Left ventricle myocardium superior (tissue), 1 donor: Measurements from ENCODE around the gene GFI1B. TPM values are rescaled to one million over a fixed set of nuclear protein-coding genes. Genes with fewer than 3 reads are reported as not detected.

Experiments
- ATAC-seq: fragments of 200-7000 bp; cut with Tn5 transposase; one replicate; pipeline ENCODE4 v1.9.1; 2020; ENCODE audit warnings: mild to moderate bottlenecking, moderate library complexity
- DNase-seq: peaks from one replicate; pipeline ENCODE4 v3.0.0-alpha.2; 2020
- intact Hi-C: fragments of 100-400 bp; cut with micrococcal nuclease; formaldehyde crosslinking; loops from one replicate; pipeline ENCODE4 v1.11.0; 2022
- total RNA-seq: library from RNA; stranded (reverse); fragmentation: NEBNext Ultra II Directional; extraction: Animal tissue kit (Norgen Biotek cat#: 25700); gene quantifications from one replicate; pipeline ENCODE4 v1.2.1, GENCODE V29; 2021
- donor health status: DM: no; HTN: yes; CAD: no; lungs with severe emphysema.

The GFI1B gene
- total RNA-seq, 1 donor from 2014 or later: 0.25 TPM

GRCh38 chr9:133004091-133004998 is 25.9 kb downstream of the GFI1B start:
- ATAC-seq: no peak
- no peak for DNase-seq
- intact Hi-C loops: no loop called here

- intact Hi-C loops: no loop called here
- DNase-seq (no peak), ATAC-seq (no peak)
Measured at GRCh38 chr9:133004999-133005760, 26.7 kb downstream of the GFI1B start.

GRCh38 chr9:133005957-133006356 is 27.5 kb downstream of the GFI1B start:
- ATAC-seq (no peak), DNase-seq (no peak)
- intact Hi-C loops: no loop called here

GRCh38 chr9:133006731-133007352 is 28.3 kb downstream of the GFI1B start:
- no peak for DNase-seq

GRCh38 chr9:133008406-133008805 is 29.9 kb downstream of the GFI1B start:
- intact Hi-C loops: no loop called here
- DNase-seq (no peak), ATAC-seq (no peak)

More at GRCh38 chr9:133006731-133007352, 28.3 kb downstream of the GFI1B start:
- ATAC-seq: no peak
- intact Hi-C loops: no loop called here

- intact Hi-C loops: no loop called here
- no peak for DNase-seq
- no peak for ATAC-seq
Measured at GRCh38 chr9:133008824-133009223, 30.3 kb downstream of the GFI1B start.

GRCh38 chr9:133009906-133010582 is 31.6 kb downstream of the GFI1B start:
- DNase-seq: no peak
- intact Hi-C loops: no loop called here
- ATAC-seq: no peak

- DNase-seq (no peak), ATAC-seq (no peak)
- intact Hi-C loops: no loop called here
Measured at GRCh38 chr9:133014696-133015095, 36.2 kb downstream of the GFI1B start.

GRCh38 chr9:133023117-133023890 is 44.8 kb downstream of the GFI1B start:
- intact Hi-C loops: no loop called here
- DNase-seq: no peak
- peak; percentile 16 for ATAC-seq

GRCh38 chr9:133026426-133026825 is 47.9 kb downstream of the GFI1B start:
- DNase-seq (no peak), ATAC-seq (no peak)
- intact Hi-C loops: no loop called here

- ATAC-seq (no peak), DNase-seq (no peak)
- intact Hi-C loops: no loop called here
Measured at GRCh38 chr9:133027134-133027533, 48.6 kb downstream of the GFI1B start.

GRCh38 chr9:133028221-133028620 is 49.7 kb downstream of the GFI1B start:
- intact Hi-C loops: no loop called here
- ATAC-seq: no peak
- DNase-seq: no peak

GRCh38 chr9:133029994-133030316 is 51.5 kb downstream of the GFI1B start:
- DNase-seq (no peak), ATAC-seq (peak; percentile 6)
- intact Hi-C loops: loop anchor here (10.0 kb wide), 1 partner anchor 115 kb away; no protein-coding TSS in a partner anchor

- DNase-seq (peak; percentile 93), ATAC-seq (peak; percentile 98)
- intact Hi-C loops: loop anchor here (10.0 kb wide), 1 partner anchor 114 kb away; no protein-coding TSS in a partner anchor
Measured at GRCh38 chr9:133030317-133031129, 52.0 kb downstream of the GFI1B start, which contains the start of gene GTF3C5. TSS of gene GTF3C5 (plus strand) at chr9:133030997. CDS start at chr9:133031012, 15 bp downstream.

- intact Hi-C loops: loop anchor here (10.0 kb wide), 1 partner anchor 114 kb away; no protein-coding TSS in a partner anchor
- DNase-seq (no peak), ATAC-seq (no peak)
Measured at GRCh38 chr9:133031130-133031422, 52.6 kb downstream of the GFI1B start.

- no peak for ATAC-seq
- intact Hi-C loops: loop anchor here (10.0 kb wide), 1 partner anchor 113 kb away; no protein-coding TSS in a partner anchor
- DNase-seq: no peak
Measured at GRCh38 chr9:133031496-133031911, 53.0 kb downstream of the GFI1B start.

GRCh38 chr9:133032171-133032570 is 53.7 kb downstream of the GFI1B start:
- DNase-seq (no peak), ATAC-seq (no peak)
- intact Hi-C loops: loop anchor here (10.0 kb wide), 1 partner anchor 113 kb away; no protein-coding TSS in a partner anchor

GRCh38 chr9:133035669-133036068 is 57.2 kb downstream of the GFI1B start:
- intact Hi-C loops: loop anchor here (10.0 kb wide), 1 partner anchor 109 kb away; no protein-coding TSS in a partner anchor
- DNase-seq (no peak), ATAC-seq (no peak)
